BLaER1 (cell line): Measurements from ENCODE around the gene ABL2.
A peak's percentile ranks its signal among the peaks of the same experiment; 100 is the strongest.

Source experiments
- H3K27ac ChIP-seq: shearing (Covaris generic); formaldehyde crosslinking; 2 replicates; pipeline ENCODE4 v1.8.1; 2022
- H3K27me3 ChIP-seq: shearing (Covaris generic); formaldehyde crosslinking; 2 replicates; pipeline ENCODE4 v1.8.1; 2022
- H3K36me3 ChIP-seq: shearing (Covaris generic); formaldehyde crosslinking; 2 replicates; pipeline ENCODE4 v1.8.1; 2022
- H3K4me1 ChIP-seq: shearing (Covaris generic); formaldehyde crosslinking; 2 replicates; pipeline ENCODE4 v1.8.1; 2022
- H3K4me2 ChIP-seq: shearing (Covaris generic); formaldehyde crosslinking; 2 replicates; pipeline ENCODE4 v1.8.1; 2022
- H3K4me3 ChIP-seq: shearing (Covaris generic); formaldehyde crosslinking; 2 replicates; pipeline ENCODE4 v1.8.1; 2022
- H3K9ac ChIP-seq: shearing (Covaris generic); formaldehyde crosslinking; 2 replicates; pipeline ENCODE4 v1.8.1; 2022
- H3K9me3 ChIP-seq: shearing (Covaris generic); formaldehyde crosslinking; 2 replicates; pipeline ENCODE4 v1.8.1; 2022
- H4K20me1 ChIP-seq: shearing (Covaris generic); formaldehyde crosslinking; 2 replicates; pipeline ENCODE4 v1.8.1; 2022
- Cebpa-rat ChIP-seq: shearing (Covaris generic); IDR thresholded peaks from 2 replicates; pipeline ENCODE4 v1.8.1; 2022

ABL2 gene

GRCh38 chr1:179077396-179077795 is 152.1 kb downstream of the ABL2 start:
- Histone ChIP-seq H3K4me2 (no peak overlapping the region), H3K9me3 (no peaks in the 10 kb centered on the region), H3K36me3 (peaks cover 27% of the 10 kb centered on the region), H3K27ac (no peak overlapping the region), H3K9ac (no peak overlapping the region), H3K4me3 (no peak overlapping the region), H3K27me3 (no peaks in the 10 kb centered on the region), H4K20me1 (no peaks in the 10 kb centered on the region), H3K4me1 (peaks cover 12% of the 10 kb centered on the region)
- TF ChIP-seq Cebpa-rat, result no peak

GRCh38 chr1:179066471-179066870 is 163.0 kb downstream of the ABL2 start:
- H3K27ac ChIP-seq, result no peak overlapping the region
- peaks cover 87% of the 10 kb centered on the region for H3K36me3 ChIP-seq
- TF ChIP-seq Cebpa-rat, result no peak
- no peaks in the 10 kb centered on the region for H4K20me1 ChIP-seq
- H3K4me3 ChIP-seq, result no peak overlapping the region
- peak overlapping the region; percentile 18 for H3K4me2 ChIP-seq
- peaks cover 13% of the 10 kb centered on the region for H3K4me1 ChIP-seq
- no peaks in the 10 kb centered on the region for H3K9me3 ChIP-seq
- H3K27me3 ChIP-seq, result no peaks in the 10 kb centered on the region
- H3K9ac ChIP-seq, result no peak overlapping the region

- Histone ChIP-seq H3K27ac (no peak overlapping the region), H4K20me1 (no peaks in the 10 kb centered on the region), H3K4me3 (no peak overlapping the region), H3K36me3 (peaks cover 77% of the 10 kb centered on the region), H3K9ac (no peak overlapping the region), H3K9me3 (no peaks in the 10 kb centered on the region), H3K4me2 (no peak overlapping the region), H3K27me3 (no peaks in the 10 kb centered on the region), H3K4me1 (peaks cover 12% of the 10 kb centered on the region)
- no peak for TF ChIP-seq Cebpa-rat
Measured at GRCh38 chr1:179061360-179062282, 167.9 kb downstream of the ABL2 start.

- peaks cover 74% of the 10 kb centered on the region for H3K36me3 ChIP-seq
- H3K9me3 ChIP-seq, result no peaks in the 10 kb centered on the region; the same call in 1 of the 2 replicates
- H3K27me3 ChIP-seq, result no peaks in the 10 kb centered on the region
- no peak for TF ChIP-seq Cebpa-rat
- H3K4me1 ChIP-seq, result no peaks in the 10 kb centered on the region
- no peaks in the 10 kb centered on the region for H4K20me1 ChIP-seq
- no peak overlapping the region for H3K9ac ChIP-seq
- no peak overlapping the region for H3K4me2 ChIP-seq
- H3K27ac ChIP-seq, result no peak overlapping the region
- no peak overlapping the region for H3K4me3 ChIP-seq
Measured at GRCh38 chr1:179058487-179059483, 170.7 kb downstream of the ABL2 start.

GRCh38 chr1:179055937-179056336 is 173.5 kb downstream of the ABL2 start:
- Histone ChIP-seq H3K4me1 (no peaks in the 10 kb centered on the region), H3K4me2 (no peak overlapping the region), H4K20me1 (no peaks in the 10 kb centered on the region), H3K9ac (no peak overlapping the region), H3K4me3 (no peak overlapping the region), H3K9me3 (no peaks in the 10 kb centered on the region; the same call in 1 of the 2 replicates), H3K36me3 (peaks cover 52% of the 10 kb centered on the region), H3K27ac (no peak overlapping the region), H3K27me3 (no peaks in the 10 kb centered on the region)
- TF ChIP-seq Cebpa-rat, result no peak

GRCh38 chr1:179053486-179053885 is 176.0 kb downstream of the ABL2 start:
- Histone ChIP-seq H3K27ac (no peak overlapping the region), H3K4me2 (no peak overlapping the region), H3K4me1 (no peaks in the 10 kb centered on the region)

GRCh38 chr1:179052776-179053175 is 176.7 kb downstream of the ABL2 start:
- H3K36me3 ChIP-seq, result peaks cover 54% of the 10 kb centered on the region
- H3K9ac ChIP-seq, result no peak overlapping the region
- no peaks in the 10 kb centered on the region for H3K4me1 ChIP-seq
- no peaks in the 10 kb centered on the region for H4K20me1 ChIP-seq
- no peak for TF ChIP-seq Cebpa-rat
- no peak overlapping the region for H3K27ac ChIP-seq
- no peaks in the 10 kb centered on the region for H3K27me3 ChIP-seq
- no peak overlapping the region for H3K4me3 ChIP-seq
- no peak overlapping the region for H3K4me2 ChIP-seq
- no peaks in the 10 kb centered on the region; the same call in 1 of the 2 replicates for H3K9me3 ChIP-seq

More at GRCh38 chr1:179053486-179053885, 176.0 kb downstream of the ABL2 start:
- Histone ChIP-seq H3K9me3 (no peaks in the 10 kb centered on the region; the same call in 1 of the 2 replicates), H3K27me3 (no peaks in the 10 kb centered on the region), H3K4me3 (no peak overlapping the region), H3K9ac (no peak overlapping the region), H4K20me1 (no peaks in the 10 kb centered on the region), H3K36me3 (peaks cover 53% of the 10 kb centered on the region)
- no peak for TF ChIP-seq Cebpa-rat
